Fibroblast of skin of left biceps (primary cell): ENCODE results near the gene TCN1.
A peak's percentile ranks its signal among the peaks of the same experiment; 100 is the strongest.

Experiments
- DNase-seq, 2 experiments: peaks; one replicate each; pipeline ENCODE4 v3.0.0-alpha.2; 2013; ENCODE audit warnings: low read depth in 2 of 2

The TCN1 gene

GRCh38 chr11:59810189-59810910 is 55.9 kb downstream of the TCN1 start, which contains the start of gene MRPL16:
MRPL16 (minus strand) TSS chr11:59810778; CDS start chr11:59810658, 120 bp downstream.
- peak; percentile 69 for DNase-seq

- DNase-seq = no peak
Observed at GRCh38 chr11:59807047-59807610, 59.2 kb downstream of the TCN1 start.

GRCh38 chr11:59804061-59804460 is 62.2 kb downstream of the TCN1 start:
- DNase-seq = no peak
